Ascending aorta (tissue), 2 donors: Measurements from ENCODE around the gene C1orf216. TPM values are rescaled to one million over a fixed set of nuclear protein-coding genes. Genes with fewer than 3 reads are reported as not detected.

Experiments
- DNase-seq, 2 donors: peaks; one replicate each; pipeline ENCODE4 v3.0.0-alpha.2; 2019; ENCODE audit warnings: low spot score in 2 of 2
- H3K27ac ChIP-seq, 2 donors: fragments of 200-600 bp; sonication (generic); one replicate each; pipeline ENCODE4 v1.5.1; 2016 to 2017; ENCODE audit warnings: mild to moderate bottlenecking in 1 of 2
- H3K27me3 ChIP-seq: fragments of 200-600 bp; sonication (generic); one replicate; pipeline ENCODE4 v1.5.1; 2017
- H3K36me3 ChIP-seq, 2 donors: fragments of 200-600 bp; sonication (generic); one replicate each; pipeline ENCODE4 v1.5.1; 2016
- H3K4me1 ChIP-seq, 2 donors: fragments of 200-600 bp; sonication (generic); one replicate each; pipeline ENCODE4 v1.5.1; 2016 to 2017; ENCODE audit warnings: mild to moderate bottlenecking in 1 of 2
- H3K4me3 ChIP-seq, 2 donors: fragments of 200-600 bp; sonication (generic); one replicate each; pipeline ENCODE4 v1.5.1; 2016 to 2017; ENCODE audit warnings: mild to moderate bottlenecking in 1 of 2
- H3K9me3 ChIP-seq, 2 donors: fragments of 200-600 bp; sonication (generic); one replicate each; pipeline ENCODE4 v1.5.1; 2016
- intact Hi-C: fragments of 100-400 bp; cut with DNase I; formaldehyde crosslinking; loops from one replicate; pipeline ENCODE4 v1.15.1; 2023
- total RNA-seq: library from RNA; depleted of rRNA; stranded (reverse); fragments of >200 nt; gene quantifications from one replicate; pipeline ENCODE4 v1.1.0, GENCODE V29; 2016
- TF ChIP-seq, protein P1 (sequence below), 3 experiments: fragments of 200-600 bp in 2 of 3; fragments of 450-650 bp in 1 of 3; sonication (generic) in 2 of 3; IDR thresholded peaks; one replicate each; pipeline ENCODE4 v1.5.1; 2016 to 2019; ENCODE audit warnings: antibody characterized with exemption in 3 of 3, mild to moderate bottlenecking in 1 of 3, moderate library complexity in 1 of 3

Gene C1orf216, protein sequence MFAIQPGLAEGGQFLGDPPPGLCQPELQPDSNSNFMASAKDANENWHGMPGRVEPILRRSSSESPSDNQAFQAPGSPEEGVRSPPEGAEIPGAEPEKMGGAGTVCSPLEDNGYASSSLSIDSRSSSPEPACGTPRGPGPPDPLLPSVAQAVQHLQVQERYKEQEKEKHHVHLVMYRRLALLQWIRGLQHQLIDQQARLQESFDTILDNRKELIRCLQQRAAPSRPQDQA
- 40.6 TPM for total RNA-seq

DNA sequence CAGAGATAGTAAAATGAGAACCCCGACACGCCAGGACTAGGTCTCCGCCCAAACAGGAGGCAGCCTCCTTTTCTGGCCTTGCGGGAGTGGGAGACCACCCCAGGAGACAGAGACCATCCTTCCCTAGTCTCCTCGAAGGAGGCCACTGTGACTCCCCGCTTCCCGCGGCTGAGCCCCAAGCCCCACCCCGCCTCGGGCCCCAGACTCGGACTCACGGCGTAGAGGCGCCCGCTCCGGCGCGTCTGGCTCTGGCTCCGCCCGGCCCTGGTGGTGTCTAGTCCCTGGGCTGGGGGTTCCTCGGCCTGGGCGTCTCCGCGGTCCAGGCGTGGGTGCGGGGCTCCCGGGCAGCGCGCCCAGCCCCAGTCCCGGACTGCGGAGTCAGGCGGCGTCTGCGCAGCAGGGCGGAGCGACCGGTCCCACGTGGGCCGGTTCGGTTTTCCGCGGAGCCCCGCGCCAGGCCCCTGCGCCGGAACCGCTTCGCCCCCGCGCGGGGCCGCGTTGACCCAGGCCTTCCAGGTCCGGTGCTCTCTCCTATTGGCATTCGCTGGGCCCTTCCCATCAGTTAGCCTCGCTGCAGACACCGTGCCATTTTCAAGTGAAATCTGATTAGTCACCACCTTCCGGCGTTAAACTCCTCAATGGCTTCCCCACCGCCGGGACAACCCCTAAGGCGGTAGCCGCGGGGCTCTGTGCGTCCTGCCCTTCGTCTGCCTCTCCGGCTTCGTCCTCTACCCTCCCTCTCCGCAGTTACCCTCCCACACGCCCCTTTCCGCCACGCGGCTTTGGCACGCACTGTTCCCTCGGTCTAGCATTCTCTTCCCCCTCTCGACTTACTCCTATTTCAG, at the start of gene C1orf216:
TSS of gene C1orf216 (minus strand) at position 393 of the 845 bp plus-strand sequence. CDS start 2,563 bp downstream, outside the sequence.
- peak within 1 kb of the TSS; percentile 78 to 81 for H3K4me3 ChIP-seq
- peak within 1 kb of the TSS; percentile 79 to 83 for H3K27ac ChIP-seq
- H3K9me3 ChIP-seq, result no peaks in the 10 kb centered on the region
- H3K36me3 ChIP-seq, result peaks cover 3 to 6% of the 10 kb centered on the region in 2 donors
- TF ChIP-seq, protein P1, sequence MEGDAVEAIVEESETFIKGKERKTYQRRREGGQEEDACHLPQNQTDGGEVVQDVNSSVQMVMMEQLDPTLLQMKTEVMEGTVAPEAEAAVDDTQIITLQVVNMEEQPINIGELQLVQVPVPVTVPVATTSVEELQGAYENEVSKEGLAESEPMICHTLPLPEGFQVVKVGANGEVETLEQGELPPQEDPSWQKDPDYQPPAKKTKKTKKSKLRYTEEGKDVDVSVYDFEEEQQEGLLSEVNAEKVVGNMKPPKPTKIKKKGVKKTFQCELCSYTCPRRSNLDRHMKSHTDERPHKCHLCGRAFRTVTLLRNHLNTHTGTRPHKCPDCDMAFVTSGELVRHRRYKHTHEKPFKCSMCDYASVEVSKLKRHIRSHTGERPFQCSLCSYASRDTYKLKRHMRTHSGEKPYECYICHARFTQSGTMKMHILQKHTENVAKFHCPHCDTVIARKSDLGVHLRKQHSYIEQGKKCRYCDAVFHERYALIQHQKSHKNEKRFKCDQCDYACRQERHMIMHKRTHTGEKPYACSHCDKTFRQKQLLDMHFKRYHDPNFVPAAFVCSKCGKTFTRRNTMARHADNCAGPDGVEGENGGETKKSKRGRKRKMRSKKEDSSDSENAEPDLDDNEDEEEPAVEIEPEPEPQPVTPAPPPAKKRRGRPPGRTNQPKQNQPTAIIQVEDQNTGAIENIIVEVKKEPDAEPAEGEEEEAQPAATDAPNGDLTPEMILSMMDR (IDR thresholded peaks at IDR 0.05), result no peak
- H3K27me3 ChIP-seq, result no peaks in the 10 kb centered on the region
- intact Hi-C loops, result loop anchor here (2.0 to 5.0 kb wide), 4 partner anchors 54 to 214 kb away; partner anchors contain the start of genes AGO3, KIAA0319L, NCDN and PSMB2
- DNase-seq, result peak; percentile 15 to 78
- H3K4me1 ChIP-seq, result peaks cover 17 to 26% of the 10 kb centered on the region in 2 donors

DNA sequence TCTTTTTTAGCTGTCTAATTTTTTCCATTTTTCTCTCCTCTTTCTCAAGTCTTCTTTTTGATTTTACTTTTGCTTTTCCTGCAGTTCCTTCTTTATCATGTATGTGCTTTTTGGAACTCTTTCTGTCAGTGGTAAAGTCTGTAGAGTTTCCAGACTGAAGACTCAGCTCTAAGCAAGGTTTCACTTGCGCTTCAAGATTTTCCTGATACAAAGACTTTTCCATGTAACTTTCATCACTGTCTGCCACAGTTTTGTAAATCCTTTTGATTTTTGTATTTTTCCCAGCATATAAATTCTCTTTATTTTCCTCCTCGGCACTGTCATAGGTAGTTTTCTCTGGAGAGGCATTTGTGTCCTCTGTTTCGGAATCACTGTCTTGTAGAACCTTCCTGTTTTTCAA, 45.6 kb upstream of the C1orf216 start:
- no peak for DNase-seq
- no peak overlapping the region for H3K4me3 ChIP-seq
- TF ChIP-seq, protein P1 (IDR thresholded peaks at IDR 0.05), result no peak
- no peaks in the 10 kb centered on the region for H3K36me3 ChIP-seq
- H3K4me1 ChIP-seq, result peaks cover 0 to 4% of the 10 kb centered on the region in 2 donors
- H3K9me3 ChIP-seq, result no peaks in the 10 kb centered on the region
- no peaks in the 10 kb centered on the region for H3K27me3 ChIP-seq
- H3K27ac ChIP-seq, result no peak overlapping the region
- intact Hi-C loops, result no loop called here

DNA sequence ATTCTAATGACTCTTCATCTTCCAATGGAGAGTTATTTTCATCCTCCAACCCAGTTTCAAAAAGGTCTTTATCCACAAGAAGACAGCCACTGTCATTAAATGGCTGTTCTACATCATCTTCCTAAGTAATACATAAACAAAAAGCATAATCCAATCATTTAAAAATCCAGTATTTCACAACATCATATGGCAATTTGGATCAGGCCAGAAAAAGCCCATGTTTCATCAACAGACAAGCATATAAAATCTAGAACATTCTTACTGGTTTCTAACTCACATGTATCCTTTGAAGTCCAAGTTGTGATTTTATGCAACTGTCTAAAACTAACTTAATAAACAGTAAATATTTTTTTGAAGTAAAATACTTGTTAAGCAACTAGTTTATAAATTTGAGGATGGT, 44.5 kb upstream of the C1orf216 start:
- intact Hi-C loops, result no loop called here
- no peaks in the 10 kb centered on the region for H3K4me1 ChIP-seq
- no peak for DNase-seq
- H3K9me3 ChIP-seq, result no peaks in the 10 kb centered on the region
- no peaks in the 10 kb centered on the region for H3K27me3 ChIP-seq
- no peak overlapping the region for H3K4me3 ChIP-seq
- no peaks in the 10 kb centered on the region for H3K36me3 ChIP-seq
- no peak overlapping the region for H3K27ac ChIP-seq
- TF ChIP-seq, protein P1 (IDR thresholded peaks at IDR 0.05), result no peak

DNA sequence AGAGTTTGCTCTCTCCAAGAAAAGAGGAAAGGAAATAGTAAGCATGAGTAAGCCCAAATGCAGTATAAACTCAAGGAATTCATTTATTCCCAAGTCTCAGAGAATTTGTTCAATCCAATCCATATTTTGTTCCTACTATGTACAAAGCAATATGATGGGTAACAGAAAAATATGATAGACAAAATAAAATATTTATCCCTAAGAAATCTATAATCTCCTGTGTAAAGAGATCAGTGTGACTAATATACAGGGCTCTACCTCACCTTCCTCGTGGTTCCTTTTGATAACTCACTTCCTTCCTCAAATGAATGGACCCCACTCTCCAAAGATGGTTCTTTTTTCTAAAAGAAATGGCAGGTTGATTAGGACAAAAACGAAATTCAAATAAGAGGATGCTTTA, 43.5 kb upstream of the C1orf216 start:
- H3K9me3 ChIP-seq, result no peaks in the 10 kb centered on the region
- no peak overlapping the region for H3K27ac ChIP-seq
- TF ChIP-seq, protein P1 (IDR thresholded peaks at IDR 0.05), result no peak
- no peaks in the 10 kb centered on the region for H3K27me3 ChIP-seq
- H3K36me3 ChIP-seq, result no peaks in the 10 kb centered on the region
- no peaks in the 10 kb centered on the region for H3K4me1 ChIP-seq
- DNase-seq, result no peak
- H3K4me3 ChIP-seq, result no peak overlapping the region
- intact Hi-C loops, result no loop called here

DNA sequence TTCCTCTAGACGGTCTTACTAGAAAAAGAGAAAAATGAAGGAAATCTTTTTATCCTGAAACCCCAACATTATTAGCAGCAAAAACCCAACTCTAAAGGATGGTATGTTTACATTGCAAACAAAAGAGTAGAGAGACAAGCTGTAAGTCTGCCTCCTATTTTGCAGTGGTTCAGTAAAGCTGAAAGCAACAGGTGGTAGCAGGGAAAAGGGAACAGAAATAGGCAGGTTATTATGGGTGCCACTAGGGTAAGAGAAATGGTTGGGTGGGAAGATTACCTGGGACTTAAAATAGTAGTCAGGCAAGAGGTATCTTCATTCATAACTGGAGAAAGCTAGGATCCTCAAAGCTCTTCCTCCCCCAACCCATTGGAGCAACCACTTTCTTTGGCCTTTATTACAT, 37.4 kb upstream of the C1orf216 start:
- TF ChIP-seq, protein P1 (IDR thresholded peaks at IDR 0.05), result no peak
- intact Hi-C loops, result no loop called here
- H3K4me1 ChIP-seq, result no peaks in the 10 kb centered on the region
- no peaks in the 10 kb centered on the region for H3K27me3 ChIP-seq
- H3K36me3 ChIP-seq, result no peaks in the 10 kb centered on the region
- H3K4me3 ChIP-seq, result no peak overlapping the region
- no peaks in the 10 kb centered on the region for H3K9me3 ChIP-seq
- no peak overlapping the region for H3K27ac ChIP-seq
- no peak for DNase-seq
